CD14-positive monocyte (primary cell): Measurements from ENCODE around the gene FAM221A. TPM values are rescaled to one million over a fixed set of nuclear protein-coding genes. Genes with fewer than 3 reads are reported as not detected.

ENCODE experiments used
- DNase-seq, 3 donors: peaks; one replicate each; pipeline ENCODE4 v3.0.0-alpha.2; 2011 to 2022
- H2AFZ ChIP-seq: 2 replicates; pipeline ENCODE4 v1.6.0; 2012; ENCODE audit warnings: mild to moderate bottlenecking, low read depth, low read length, inconsistent platforms; ENCODE audit not compliant: insufficient read depth, poor library complexity, severe bottlenecking
- H3K27ac ChIP-seq, 2 donors: 1 replicate in 1 of 2; 2 replicates in 1 of 2; pipeline ENCODE4 v1.5.1; 2012 to 2013; ENCODE audit warnings: low read length in 2 of 2, control low read depth in 1 of 2, inconsistent platforms in 1 of 2, low read depth in 1 of 2, mild to moderate bottlenecking in 1 of 2
- H3K27me3 ChIP-seq, 2 donors: one replicate each; pipeline versions ENCODE4 v1.6.0 to v1.6.1; 2011 to 2013; ENCODE audit warnings: low read length in 2 of 2; ENCODE audit not compliant: control insufficient read depth in 2 of 2, insufficient read depth in 2 of 2
- H3K36me3 ChIP-seq, 2 donors: replicated peaks in 1 of 2; 1 replicate in 1 of 2; 2 replicates in 1 of 2; pipeline versions ENCODE4 v1.5.1 to v1.6.1; 2012 to 2013; ENCODE audit warnings: low read length in 2 of 2, control low read depth in 1 of 2, inconsistent platforms in 1 of 2, mild to moderate bottlenecking in 1 of 2; ENCODE audit not compliant: insufficient read depth in 2 of 2, control insufficient read depth in 1 of 2
- H3K4me1 ChIP-seq, 2 donors: 1 replicate in 1 of 2; 2 replicates in 1 of 2; pipeline versions ENCODE4 v1.5.1 to v1.6.1; 2012 to 2013; ENCODE audit warnings: low read length in 2 of 2, control low read depth in 1 of 2, inconsistent platforms in 1 of 2, mild to moderate bottlenecking in 1 of 2, moderate library complexity in 1 of 2; ENCODE audit not compliant: insufficient read depth in 2 of 2, control insufficient read depth in 1 of 2
- H3K4me2 ChIP-seq: replicated peaks from 2 replicates; pipeline ENCODE3; 2012; ENCODE audit warnings: low read length, moderate library complexity, mild to moderate bottlenecking; ENCODE audit not compliant: poor library complexity, severe bottlenecking; ENCODE audit errors: extremely low read depth
- H3K4me3 ChIP-seq, 3 experiments: fragments of 200-600 bp in 1 of 3; sonication (generic) in 1 of 3; replicated peaks in 1 of 3; 1 replicate in 2 of 3; 2 replicates in 1 of 3; pipeline ENCODE4 v1.5.1; 2011 to 2013; ENCODE audit warnings: low read length in 3 of 3, mild to moderate bottlenecking in 3 of 3, control low read depth in 2 of 3, low read depth in 2 of 3, inconsistent platforms in 1 of 3, moderate library complexity in 1 of 3
- H3K79me2 ChIP-seq: 2 replicates; pipeline ENCODE4 v1.6.0; 2012; ENCODE audit warnings: mild to moderate bottlenecking, control low read depth, inconsistent platforms, low read length, moderate library complexity; ENCODE audit not compliant: insufficient read depth
- H3K9ac ChIP-seq: 2 replicates; pipeline ENCODE4 v1.6.0; 2017; ENCODE audit warnings: low read length, mild to moderate bottlenecking; ENCODE audit not compliant: insufficient read depth, poor library complexity, severe bottlenecking
- H3K9me3 ChIP-seq, 2 donors: replicated peaks in 1 of 2; 1 replicate in 1 of 2; 2 replicates in 1 of 2; pipeline versions ENCODE4 v1.5.1 to v1.6.1; 2012 to 2013; ENCODE audit warnings: low read length in 2 of 2, control low read depth in 1 of 2; ENCODE audit not compliant: control insufficient read depth in 1 of 2, insufficient read depth in 1 of 2
- H4K20me1 ChIP-seq: 2 replicates; pipeline ENCODE4 v1.6.0; 2012; ENCODE audit warnings: mild to moderate bottlenecking, low read length, control low read depth, moderate library complexity; ENCODE audit not compliant: insufficient read depth
- H3K27ac Mint-ChIP-seq, 7 donors: one replicate each; pipeline ENCODE4 v1.8.0; 2020; ENCODE audit warnings: mild to moderate bottlenecking in 7 of 7, mixed read lengths in 7 of 7, moderate library complexity in 6 of 7, inconsistent platforms in 2 of 7
- H3K27me3 Mint-ChIP-seq, 3 donors: one replicate each; pipeline ENCODE4 v1.8.0; 2021 to 2022; ENCODE audit warnings: low read depth in 3 of 3, mild to moderate bottlenecking in 3 of 3, mixed read lengths in 3 of 3, moderate library complexity in 3 of 3, inconsistent platforms in 1 of 3
- H3K36me3 Mint-ChIP-seq, 2 donors: one replicate each; pipeline ENCODE4 v1.8.0; 2020; ENCODE audit warnings: mixed read lengths in 2 of 2, inconsistent platforms in 1 of 2, mild to moderate bottlenecking in 1 of 2
- H3K4me1 Mint-ChIP-seq: one replicate; pipeline ENCODE4 v1.8.0; 2020; ENCODE audit warnings: mild to moderate bottlenecking, mixed read lengths
- H3K4me3 Mint-ChIP-seq, 2 donors: one replicate each; pipeline ENCODE4 v1.8.0; 2020; ENCODE audit warnings: mild to moderate bottlenecking in 2 of 2, mixed read lengths in 2 of 2, moderate library complexity in 1 of 2
- H3K9me3 Mint-ChIP-seq, 7 donors: one replicate each; pipeline ENCODE4 v1.8.0; 2020 to 2022; ENCODE audit warnings: mixed read lengths in 7 of 7, mild to moderate bottlenecking in 6 of 7, moderate library complexity in 6 of 7, inconsistent platforms in 2 of 7
- WGBS: methylation state at CpG from one replicate; pipeline ENCODE4 v1.1.5; 2013; ENCODE audit warnings: missing lambda C conversion rate; ENCODE audit not compliant: insufficient coverage; 5-methylcytosine and 5-hydroxymethylcytosine counted together
- intact Hi-C, 2 donors: fragments of 100-400 bp; cut with micrococcal nuclease; formaldehyde crosslinking; loops; one replicate each; pipeline versions ENCODE4 v1.15.0 to v1.15.1; 2023
- polyA minus RNA-seq: library from RNA; depleted of rRNA, polyadenylated mRNA; stranded (reverse); fragments of >200 nt; gene quantifications from 2 replicates; pipeline ENCODE4 v1.2.3, GENCODE V29; 2012
- polyA plus RNA-seq, 3 donors: library from polyadenylated mRNA; depleted of rRNA in 1 of 3; unstranded in 2 of 3; stranded (reverse) in 1 of 3; fragments of 300-500 nt in 2 of 3; fragments of >200 nt in 1 of 3; fragmentation: Illumina TruSeq in 2 of 3; gene quantifications; 1 replicate in 2 of 3; 2 replicates in 1 of 3; pipeline ENCODE4 v1.2.3, GENCODE V29; 2012 to 2021
- total RNA-seq, 12 experiments: library from RNA in 1 of 12; stranded (reverse) in 1 of 12; fragments of 120-200 nt in 1 of 12; gene quantifications; one replicate each; pipeline ENCODE4 v1.2.4 and lab custom pipeline; 2013 to 2026; ENCODE audit warnings: mixed read lengths in 6 of 12, inconsistent platforms in 1 of 12
- TF ChIP-seq, protein P1 (sequence below): fragments of 200-600 bp; IDR thresholded peaks from one replicate; pipeline ENCODE4 v1.8.0; 2022; ENCODE audit warnings: antibody characterized with exemption, mild to moderate bottlenecking

Gene FAM221A
- 4.2 TPM for total RNA-seq (2013)
- polyA plus RNA-seq: 1 to 10 TPM; 1.4 to 7.8 (median 2.1) TPM
- 2.2 and 3.0 TPM in 2 replicates for polyA minus RNA-seq
- total RNA-seq (lab: John Stamatoyannopoulos, UW): 0.17 to 4.8 (median 1.5) reads per million in 11 experiments

GRCh38 chr7:23679898-23680413 is at the start of gene FAM221A:
TSS of gene FAM221A (plus strand) at chr7:23680199. CDS start at chr7:23680219, 20 bp downstream.
- H3K36me3 ChIP-seq: no peaks in the 10 kb centered on the region
- TF ChIP-seq, protein P1, sequence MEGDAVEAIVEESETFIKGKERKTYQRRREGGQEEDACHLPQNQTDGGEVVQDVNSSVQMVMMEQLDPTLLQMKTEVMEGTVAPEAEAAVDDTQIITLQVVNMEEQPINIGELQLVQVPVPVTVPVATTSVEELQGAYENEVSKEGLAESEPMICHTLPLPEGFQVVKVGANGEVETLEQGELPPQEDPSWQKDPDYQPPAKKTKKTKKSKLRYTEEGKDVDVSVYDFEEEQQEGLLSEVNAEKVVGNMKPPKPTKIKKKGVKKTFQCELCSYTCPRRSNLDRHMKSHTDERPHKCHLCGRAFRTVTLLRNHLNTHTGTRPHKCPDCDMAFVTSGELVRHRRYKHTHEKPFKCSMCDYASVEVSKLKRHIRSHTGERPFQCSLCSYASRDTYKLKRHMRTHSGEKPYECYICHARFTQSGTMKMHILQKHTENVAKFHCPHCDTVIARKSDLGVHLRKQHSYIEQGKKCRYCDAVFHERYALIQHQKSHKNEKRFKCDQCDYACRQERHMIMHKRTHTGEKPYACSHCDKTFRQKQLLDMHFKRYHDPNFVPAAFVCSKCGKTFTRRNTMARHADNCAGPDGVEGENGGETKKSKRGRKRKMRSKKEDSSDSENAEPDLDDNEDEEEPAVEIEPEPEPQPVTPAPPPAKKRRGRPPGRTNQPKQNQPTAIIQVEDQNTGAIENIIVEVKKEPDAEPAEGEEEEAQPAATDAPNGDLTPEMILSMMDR: peak; percentile 73
- peak within 1 kb of the TSS; percentile 91 for H2AFZ ChIP-seq
- H3K9ac ChIP-seq: peak within 1 kb of the TSS; percentile 61
- Mint-ChIP-seq H3K9me3 (peaks cover 0 to 11% (median 4%) of the 10 kb centered on the region in 7 donors), H3K27ac (peak within 1 kb of the TSS in 5 of 7 donors; percentile 38 to 81 (median 55)), H3K27me3 (peaks cover 3 to 11% (median 5%) of the 10 kb centered on the region in 3 donors), H3K36me3 (no peaks in the 10 kb centered on the region), H3K4me3 (peak within 1 kb of the TSS; percentile 90 to 97), H3K4me1 (peaks cover 12% of the 10 kb centered on the region)
- no peaks in the 10 kb centered on the region for H3K79me2 ChIP-seq
- H3K4me3 ChIP-seq: peak within 1 kb of the TSS; percentile 52 to 81 (median 67)
- no peaks in the 10 kb centered on the region for H3K27me3 ChIP-seq
- WGBS: under 1% methylated on average over 49 of the region's 53 CpGs
- H3K9me3 ChIP-seq: no peaks in the 10 kb centered on the region
- intact Hi-C loops: loop anchor here (5.0 to 10.0 kb wide), 2 partner anchors 75 to 83 kb away; partner anchors contain the start of gene CCDC126 (in 1 of the 2)
- H3K4me1 ChIP-seq: peaks cover 11 to 17% of the 10 kb centered on the region in 2 donors
- no peak within 1 kb of the TSS for H3K27ac ChIP-seq
- H3K4me2 ChIP-seq: peak within 1 kb of the TSS; percentile 96
- H4K20me1 ChIP-seq: no peaks in the 10 kb centered on the region
- DNase-seq: peak; percentile 68 to 80 (median 75)

- Mint-ChIP-seq H3K4me1 (no peaks in the 10 kb centered on the region), H3K36me3 (peaks cover 4 to 20% of the 10 kb centered on the region in 2 donors), H3K27ac (no peak overlapping the region), H3K4me3 (no peak overlapping the region), H3K27me3 (peaks cover 0 to 2% (median 0%) of the 10 kb centered on the region in 3 donors), H3K9me3 (peaks cover 0 to 7% (median 4%) of the 10 kb centered on the region in 7 donors)
- Histone ChIP-seq H3K9ac (no peak overlapping the region), H3K27ac (no peak overlapping the region), H3K4me2 (no peak overlapping the region), H3K9me3 (no peaks in the 10 kb centered on the region), H3K79me2 (no peaks in the 10 kb centered on the region), H3K36me3 (peaks cover 4 to 5% of the 10 kb centered on the region in 2 donors), H3K27me3 (no peaks in the 10 kb centered on the region), H4K20me1 (no peaks in the 10 kb centered on the region), H3K4me1 (no peaks in the 10 kb centered on the region), H2AFZ (no peak overlapping the region), H3K4me3 (no peak overlapping the region)
- intact Hi-C loops: no loop called here
- DNase-seq: no peak
- TF ChIP-seq, protein P1: no peak
- 93% methylated on average over 4 of the region's 7 CpGs for whole genome bisulfite sequencing
Observed at GRCh38 chr7:23633417-23633816, 46.6 kb upstream of the FAM221A start.
